GM21526 (cell line): Measurements from ENCODE around the gene CPB2.
A peak's percentile ranks its signal among the peaks of the same experiment; 100 is the strongest.

Source experiments
- ATAC-seq: cut with Tn5 transposase; IDR thresholded peaks from one replicate; pipeline ENCODE4 v1.9.1; 2021; ENCODE audit warnings: moderate library complexity; ENCODE audit not compliant: unreplicated experiment, low FRiP score

CPB2 gene

GRCh38 chr13:46053162-46054012 lies 51.4 kb downstream of the CPB2 start:
- ATAC-seq = no peak

- peak; percentile 98 for ATAC-seq
Measured at GRCh38 chr13:46052319-46053161, 52.3 kb downstream of the CPB2 start, which contains the start of gene ZC3H13. Gene ZC3H13 (minus strand): TSS chr13:46052746. CDS start chr13:46045507, 7,239 bp downstream.

- peak; percentile 7 for ATAC-seq
Measured at GRCh38 chr13:46051968-46052318, 52.9 kb downstream of the CPB2 start.

- ATAC-seq = no peak
Measured at GRCh38 chr13:46050771-46051170, 54.1 kb downstream of the CPB2 start.

GRCh38 chr13:46045424-46045823 lies 59.4 kb downstream of the CPB2 start:
- no peak for ATAC-seq

- no peak for ATAC-seq
Measured at GRCh38 chr13:46043647-46044046, 61.2 kb downstream of the CPB2 start.

GRCh38 chr13:46041419-46041839 lies 63.4 kb downstream of the CPB2 start:
- ATAC-seq = no peak

- ATAC-seq = no peak
Measured at GRCh38 chr13:46040763-46041162, 64.1 kb downstream of the CPB2 start.

- no peak for ATAC-seq
Measured at GRCh38 chr13:46039411-46040182, 65.2 kb downstream of the CPB2 start.

- no peak for ATAC-seq
Measured at GRCh38 chr13:46038296-46038695, 66.5 kb downstream of the CPB2 start.

- ATAC-seq = no peak
Measured at GRCh38 chr13:46035066-46035465, 69.8 kb downstream of the CPB2 start.

GRCh38 chr13:46032341-46032740 lies 72.5 kb downstream of the CPB2 start:
- ATAC-seq = no peak

GRCh38 chr13:46031581-46032263 lies 73.1 kb downstream of the CPB2 start:
- ATAC-seq = no peak

GRCh38 chr13:46025157-46025556 lies 79.7 kb downstream of the CPB2 start:
- ATAC-seq = no peak

- ATAC-seq = no peak
Measured at GRCh38 chr13:46022481-46022880, 82.4 kb downstream of the CPB2 start.

GRCh38 chr13:46016216-46016615 lies 88.6 kb downstream of the CPB2 start:
- no peak for ATAC-seq

- ATAC-seq = no peak
Measured at GRCh38 chr13:46015366-46015765, 89.5 kb downstream of the CPB2 start.

GRCh38 chr13:46012404-46012803 lies 92.4 kb downstream of the CPB2 start:
- no peak for ATAC-seq

GRCh38 chr13:46010148-46010547 lies 94.7 kb downstream of the CPB2 start:
- no peak for ATAC-seq

- ATAC-seq = no peak
Measured at GRCh38 chr13:46008631-46009030, 96.2 kb downstream of the CPB2 start.
